Body of pancreas (tissue), 4 donors: ENCODE measurements around the gene TGM6. TPM values are rescaled to one million over a fixed set of nuclear protein-coding genes. Genes with fewer than 3 reads are reported as not detected.

ENCODE experiments used
- ATAC-seq: fragments of 150-250 bp; one replicate; pipeline ENCODE4 v1.9.1; 2016
- DNase-seq, 4 donors: peaks; one replicate each; pipeline ENCODE4 v3.0.0-alpha.2; 2019
- H3K27ac ChIP-seq, 4 donors: fragments of 200-600 bp; sonication (generic); 1 replicate in 3 of 4; 2 replicates in 1 of 4; pipeline versions ENCODE4 v1.5.1 to v1.6.1; 2016 to 2019; ENCODE audit warnings: mild to moderate bottlenecking in 1 of 4, mixed read lengths in 1 of 4, moderate library complexity in 1 of 4
- H3K27me3 ChIP-seq, 2 donors: fragments of 200-600 bp; sonication (generic); one replicate each; pipeline ENCODE4 v1.6.0; 2016; ENCODE audit warnings: mild to moderate bottlenecking in 1 of 2
- H3K36me3 ChIP-seq, 2 donors: fragments of 200-600 bp; sonication (generic); replicated peaks in 1 of 2; 2 replicates each; pipeline ENCODE4 v1.5.1; 2016; ENCODE audit warnings: low read depth in 2 of 2; ENCODE audit not compliant: insufficient read depth in 1 of 2
- H3K4me1 ChIP-seq: fragments of 200-600 bp; sonication (generic); one replicate; pipeline ENCODE4 v1.6.0; 2016
- H3K4me3 ChIP-seq, 2 donors: fragments of 200-600 bp; sonication (generic); 1 replicate in 1 of 2; 2 replicates in 1 of 2; pipeline ENCODE4 v1.5.1; 2016 to 2019
- H3K9me3 ChIP-seq, 3 donors: fragments of 200-600 bp; sonication (generic); 1 replicate in 2 of 3; 2 replicates in 1 of 3; pipeline ENCODE4 v1.5.1; 2016
- POLR2A ChIP-seq, 3 donors: fragments of 450-650 bp; IDR thresholded peaks; one replicate each; pipeline ENCODE4 v1.6.1; 2016; ENCODE audit warnings: antibody characterized with exemption in 3 of 3, mild to moderate bottlenecking in 2 of 3
- WGBS, 2 donors: methylation state at CpG; one replicate each; pipeline ENCODE4 v1.1.5; 2017; 5-methylcytosine and 5-hydroxymethylcytosine counted together
- intact Hi-C: fragments of 100-400 bp; cut with DNase I; formaldehyde crosslinking; loops from one replicate; pipeline ENCODE4 v1.15.1; 2023
- total RNA-seq, 2 donors: library from RNA; depleted of rRNA; stranded (reverse); fragments of >200 nt; gene quantifications; one replicate each; pipeline ENCODE4 v1.1.0, GENCODE V29; 2016
- TF ChIP-seq, protein P1 (sequence below), 7 experiments: fragments of 450-650 bp in 4 of 7; fragments of 200-600 bp in 3 of 7; sonication (generic) in 3 of 7; IDR thresholded peaks; one replicate each; pipeline ENCODE4 v1.5.1; 2016 to 2019; ENCODE audit warnings: antibody characterized with exemption in 7 of 7

The TGM6 gene
- total RNA-seq, 2 donors from 2014 or later, result not detected

DNA sequence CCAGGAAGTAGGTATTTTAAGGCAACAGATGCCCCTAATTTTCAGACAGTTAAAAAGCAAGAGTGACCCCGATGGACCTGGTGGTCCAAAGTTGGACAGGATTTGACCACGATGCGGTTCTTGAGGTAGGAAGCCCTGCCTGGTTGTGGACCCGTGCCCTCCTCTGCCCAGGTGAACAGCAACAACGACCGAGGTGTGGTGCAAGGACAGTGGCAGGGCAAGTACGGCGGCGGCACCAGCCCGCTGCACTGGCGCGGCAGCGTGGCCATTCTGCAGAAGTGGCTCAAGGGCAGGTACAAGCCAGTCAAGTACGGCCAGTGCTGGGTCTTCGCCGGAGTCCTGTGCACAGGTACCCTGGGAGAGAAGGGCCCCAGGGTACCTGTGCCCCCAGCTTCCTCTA is 18.7 kb downstream of the TGM6 start:
- Histone ChIP-seq H3K27me3 (no peaks in the 10 kb centered on the region), H3K36me3 (no peaks in the 10 kb centered on the region), H3K4me1 (no peaks in the 10 kb centered on the region), H3K9me3 (peaks cover 0 to under 1% (median 0%) of the 10 kb centered on the region in 3 donors), H3K27ac (no peak overlapping the region), H3K4me3 (no peak overlapping the region)
- intact Hi-C loops, result no loop called here
- ATAC-seq, result no peak
- DNase-seq, result no peak
- 88 to 89% methylated on average over 14 to 15 of the region's 16 CpGs for WGBS, 2 donors
- no peak for TF ChIP-seq POLR2A (IDR thresholded peaks at IDR 0.05)
- TF ChIP-seq, protein P1, sequence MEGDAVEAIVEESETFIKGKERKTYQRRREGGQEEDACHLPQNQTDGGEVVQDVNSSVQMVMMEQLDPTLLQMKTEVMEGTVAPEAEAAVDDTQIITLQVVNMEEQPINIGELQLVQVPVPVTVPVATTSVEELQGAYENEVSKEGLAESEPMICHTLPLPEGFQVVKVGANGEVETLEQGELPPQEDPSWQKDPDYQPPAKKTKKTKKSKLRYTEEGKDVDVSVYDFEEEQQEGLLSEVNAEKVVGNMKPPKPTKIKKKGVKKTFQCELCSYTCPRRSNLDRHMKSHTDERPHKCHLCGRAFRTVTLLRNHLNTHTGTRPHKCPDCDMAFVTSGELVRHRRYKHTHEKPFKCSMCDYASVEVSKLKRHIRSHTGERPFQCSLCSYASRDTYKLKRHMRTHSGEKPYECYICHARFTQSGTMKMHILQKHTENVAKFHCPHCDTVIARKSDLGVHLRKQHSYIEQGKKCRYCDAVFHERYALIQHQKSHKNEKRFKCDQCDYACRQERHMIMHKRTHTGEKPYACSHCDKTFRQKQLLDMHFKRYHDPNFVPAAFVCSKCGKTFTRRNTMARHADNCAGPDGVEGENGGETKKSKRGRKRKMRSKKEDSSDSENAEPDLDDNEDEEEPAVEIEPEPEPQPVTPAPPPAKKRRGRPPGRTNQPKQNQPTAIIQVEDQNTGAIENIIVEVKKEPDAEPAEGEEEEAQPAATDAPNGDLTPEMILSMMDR (IDR thresholded peaks at IDR 0.05), result no peak

DNA sequence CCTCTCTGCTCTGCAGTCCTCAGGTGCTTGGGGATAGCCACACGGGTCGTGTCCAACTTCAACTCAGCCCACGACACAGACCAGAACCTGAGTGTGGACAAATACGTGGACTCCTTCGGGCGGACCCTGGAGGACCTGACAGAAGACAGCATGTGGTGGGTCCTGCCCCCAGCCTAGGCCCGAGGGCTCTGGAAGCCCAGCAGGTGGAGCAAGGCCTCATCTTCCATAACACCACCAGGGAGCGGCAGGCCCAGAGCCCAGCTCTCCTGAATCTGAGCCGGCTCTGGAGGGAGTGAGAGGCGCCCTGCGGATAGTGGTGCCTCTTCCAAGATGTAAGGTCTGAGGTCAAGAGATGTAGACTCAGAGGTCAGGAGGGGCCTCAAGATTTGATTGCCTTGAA is 19.6 kb downstream of the TGM6 start:
- ATAC-seq (no peak), DNase-seq (no peak)
- Histone ChIP-seq H3K9me3 (peaks cover 0 to 9% (median 0%) of the 10 kb centered on the region in 3 donors), H3K4me1 (no peaks in the 10 kb centered on the region), H3K27me3 (no peaks in the 10 kb centered on the region), H3K4me3 (no peak overlapping the region), H3K27ac (no peak overlapping the region), H3K36me3 (no peaks in the 10 kb centered on the region)
- intact Hi-C loops, result no loop called here
- 71 to 87% methylated on average over 4 to 11 of the region's 11 CpGs for whole genome bisulfite sequencing, 2 donors
- TF ChIP-seq, protein P1 (IDR thresholded peaks at IDR 0.05), result no peak
- TF ChIP-seq POLR2A (IDR thresholded peaks at IDR 0.05), result no peak

DNA sequence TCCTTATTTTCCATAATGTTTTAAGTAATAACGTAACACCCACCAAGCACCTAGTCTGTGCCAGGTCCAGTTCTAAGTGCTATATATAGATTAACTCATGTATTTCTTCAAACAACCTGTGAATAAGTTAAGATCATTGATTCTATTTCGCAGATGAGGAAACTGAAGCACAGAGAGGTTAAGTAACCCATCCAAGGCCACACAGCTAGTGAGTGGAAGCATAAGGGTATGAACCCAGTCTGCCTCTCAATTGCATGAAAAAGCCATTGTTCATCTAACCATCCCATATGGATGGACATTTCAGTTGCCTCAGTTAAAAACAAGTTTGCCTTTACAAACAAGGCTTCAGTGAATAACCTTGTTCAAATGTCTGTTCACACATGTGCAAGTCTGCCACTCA is 20.8 kb downstream of the TGM6 start:
- ATAC-seq (no peak), DNase-seq (no peak)
- no peaks in the 10 kb centered on the region for H3K36me3 ChIP-seq
- H3K9me3 ChIP-seq, result peaks cover 0 to 14% (median 0%) of the 10 kb centered on the region in 3 donors
- intact Hi-C loops, result no loop called here
- H3K27ac ChIP-seq, result no peak overlapping the region
- TF ChIP-seq POLR2A (IDR thresholded peaks at IDR 0.05), result no peak
- TF ChIP-seq, protein P1 (IDR thresholded peaks at IDR 0.05), result no peak
- no peaks in the 10 kb centered on the region for H3K4me1 ChIP-seq
- H3K27me3 ChIP-seq, result no peaks in the 10 kb centered on the region
- H3K4me3 ChIP-seq, result no peak overlapping the region
- 72 to 81% methylated on average over 2 of the region's 2 CpGs for WGBS, 2 donors

DNA sequence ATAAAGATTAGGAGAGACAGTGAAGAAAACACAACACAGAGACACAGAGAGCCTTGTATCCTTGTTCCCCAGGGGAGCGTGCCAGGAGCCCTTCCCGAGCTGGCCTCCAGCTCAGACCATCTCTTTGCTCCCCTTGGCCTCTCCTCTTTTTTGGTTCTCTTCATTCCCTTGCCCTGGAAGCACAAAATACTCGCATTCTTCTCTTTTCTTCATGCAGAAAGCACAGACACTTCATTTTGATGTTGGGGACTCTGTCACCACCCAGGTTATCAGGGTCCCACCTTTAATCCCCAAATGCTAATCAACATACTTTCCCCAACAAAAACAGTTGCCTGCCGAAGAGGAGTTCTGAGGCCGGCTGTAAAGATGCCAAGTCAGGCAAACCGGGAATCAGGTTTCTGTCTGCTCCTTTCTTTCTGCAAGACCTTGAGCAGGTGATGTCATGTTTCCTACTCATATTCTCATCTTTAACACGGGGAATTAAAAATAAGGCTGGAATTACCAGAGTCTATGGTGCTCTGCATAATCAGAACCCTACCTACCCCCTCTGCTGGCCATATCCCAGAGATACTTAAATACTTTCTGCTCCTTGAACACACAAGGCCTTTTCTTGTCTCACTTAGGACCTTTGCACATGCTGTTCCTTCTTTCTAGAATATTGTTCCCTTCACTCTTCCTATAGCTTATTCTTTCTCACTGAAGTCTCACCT is 21.7 kb downstream of the TGM6 start:
- intact Hi-C loops, result no loop called here
- DNase-seq, result peak in 1 of 4 donors; percentile 8
- Histone ChIP-seq H3K4me3 (no peak overlapping the region), H3K27me3 (no peaks in the 10 kb centered on the region), H3K36me3 (no peaks in the 10 kb centered on the region), H3K27ac (no peak overlapping the region), H3K4me1 (no peaks in the 10 kb centered on the region), H3K9me3 (peaks cover 0 to 14% (median 0%) of the 10 kb centered on the region in 3 donors)
- TF ChIP-seq, protein P1 (IDR thresholded peaks at IDR 0.05), result peak in 3 of 7 experiments; percentile 25 to 28 (median 26)
- TF ChIP-seq POLR2A (IDR thresholded peaks at IDR 0.05), result no peak
- ATAC-seq, result no peak
- 44% methylated on average over 7 of the region's 7 CpGs for WGBS, 2 donors
